Left ventricle myocardium superior (tissue), 1 donor: ENCODE data around the gene DLGAP1. TPM values are rescaled to one million over a fixed set of nuclear protein-coding genes. Genes with fewer than 3 reads are reported as not detected.

ENCODE experiments used
- ATAC-seq: fragments of 200-7000 bp; cut with Tn5 transposase; one replicate; pipeline ENCODE4 v1.9.1; 2020; ENCODE audit warnings: mild to moderate bottlenecking, moderate library complexity
- DNase-seq: peaks from one replicate; pipeline ENCODE4 v3.0.0-alpha.2; 2020
- intact Hi-C: fragments of 100-400 bp; cut with micrococcal nuclease; formaldehyde crosslinking; loops from one replicate; pipeline ENCODE4 v1.11.0; 2022
- total RNA-seq: library from RNA; stranded (reverse); fragmentation: NEBNext Ultra II Directional; extraction: Animal tissue kit (Norgen Biotek cat#: 25700); gene quantifications from one replicate; pipeline ENCODE4 v1.2.1, GENCODE V29; 2021
- donor health status: DM: no; HTN: yes; CAD: no; lungs with severe emphysema.

DLGAP1 gene
- total RNA-seq, 1 donor from 2014 or later = not detected

DNA sequence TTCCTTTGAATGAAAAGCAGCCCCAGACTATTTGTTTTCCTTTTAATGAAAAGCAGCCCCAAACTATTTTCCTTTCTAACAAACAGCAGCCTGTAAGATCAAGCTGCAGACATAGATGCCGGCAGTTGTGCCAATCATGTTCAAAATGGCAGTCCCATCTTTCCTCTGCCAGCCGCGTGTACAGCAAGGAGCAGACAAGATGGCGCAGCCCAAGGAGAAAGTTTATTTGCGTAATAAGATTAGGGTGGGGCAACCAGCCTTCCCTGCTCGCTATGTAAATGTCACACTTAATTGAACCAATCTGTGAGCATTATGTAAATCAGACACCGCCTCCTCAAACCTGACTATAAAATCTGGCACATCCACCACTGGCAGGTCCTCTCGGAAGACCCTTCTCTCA is 779.1 kb downstream of the DLGAP1 start:
- DNase-seq (no peak), ATAC-seq (no peak)
- intact Hi-C loops = no loop called here

DNA sequence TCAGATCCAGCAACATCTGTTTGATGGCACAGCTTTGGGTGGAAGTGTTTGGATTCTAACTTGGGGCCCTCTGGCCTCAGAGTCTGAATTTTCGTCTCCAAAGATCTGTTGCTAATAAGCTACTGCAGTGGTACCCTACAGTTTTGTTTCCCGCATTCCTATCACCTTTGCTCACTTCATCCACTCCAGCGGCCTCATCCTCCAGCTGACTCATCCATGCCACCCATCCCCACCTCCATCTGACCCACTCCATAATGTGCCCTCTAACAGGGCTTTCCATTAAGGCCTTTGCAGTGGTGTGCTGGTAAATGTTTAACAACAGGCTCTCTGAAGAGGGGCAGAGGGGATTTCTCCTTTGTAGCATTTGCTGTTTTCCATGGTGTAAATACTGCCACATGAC is 779.7 kb downstream of the DLGAP1 start:
- intact Hi-C loops = no loop called here
- DNase-seq (no peak), ATAC-seq (no peak)

DNA sequence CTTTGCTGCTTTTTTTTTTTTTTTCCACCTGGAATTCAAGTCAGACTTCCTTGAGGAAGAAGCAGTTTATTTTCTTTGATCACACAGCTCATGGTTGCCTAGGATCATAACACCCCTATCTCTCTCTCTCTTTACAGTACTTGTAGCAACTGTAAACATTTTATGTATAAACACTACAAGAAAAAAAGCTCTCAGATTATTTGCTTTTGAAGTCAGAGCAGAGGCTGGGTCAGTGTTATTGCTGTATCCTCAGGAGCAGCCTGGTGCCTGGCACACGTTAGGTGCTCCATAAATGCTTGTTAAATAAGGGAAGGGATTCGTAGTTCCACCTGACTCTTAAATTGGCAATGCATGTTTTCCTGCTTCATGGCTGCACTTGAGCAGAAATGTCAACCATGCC is 783.9 kb downstream of the DLGAP1 start:
- ATAC-seq = no peak
- intact Hi-C loops = no loop called here
- no peak for DNase-seq

DNA sequence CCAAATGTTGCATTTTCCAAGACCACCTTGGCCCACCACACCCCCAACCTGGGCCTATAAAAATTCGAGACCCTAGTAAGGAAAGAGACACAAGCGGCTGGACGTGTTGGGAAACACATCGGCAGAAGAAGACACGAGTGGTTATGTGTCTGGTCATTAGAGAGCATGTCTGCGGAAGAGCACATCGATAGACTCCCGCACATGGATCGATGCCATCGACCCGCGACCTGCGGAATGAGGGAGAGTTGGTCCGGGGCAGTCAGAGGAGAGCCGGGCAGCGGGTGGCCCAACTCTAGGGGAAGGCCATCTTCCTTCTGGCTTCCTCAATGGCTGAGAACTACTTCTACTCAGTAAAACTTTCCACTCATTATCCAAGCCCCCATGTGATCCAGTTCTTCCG is 785.7 kb downstream of the DLGAP1 start:
- DNase-seq (no peak), ATAC-seq (no peak)
- intact Hi-C loops = loop anchor here (10.0 kb wide), 2 partner anchors 65 to 215 kb away; partner anchors contain the start of gene TGIF1

DNA sequence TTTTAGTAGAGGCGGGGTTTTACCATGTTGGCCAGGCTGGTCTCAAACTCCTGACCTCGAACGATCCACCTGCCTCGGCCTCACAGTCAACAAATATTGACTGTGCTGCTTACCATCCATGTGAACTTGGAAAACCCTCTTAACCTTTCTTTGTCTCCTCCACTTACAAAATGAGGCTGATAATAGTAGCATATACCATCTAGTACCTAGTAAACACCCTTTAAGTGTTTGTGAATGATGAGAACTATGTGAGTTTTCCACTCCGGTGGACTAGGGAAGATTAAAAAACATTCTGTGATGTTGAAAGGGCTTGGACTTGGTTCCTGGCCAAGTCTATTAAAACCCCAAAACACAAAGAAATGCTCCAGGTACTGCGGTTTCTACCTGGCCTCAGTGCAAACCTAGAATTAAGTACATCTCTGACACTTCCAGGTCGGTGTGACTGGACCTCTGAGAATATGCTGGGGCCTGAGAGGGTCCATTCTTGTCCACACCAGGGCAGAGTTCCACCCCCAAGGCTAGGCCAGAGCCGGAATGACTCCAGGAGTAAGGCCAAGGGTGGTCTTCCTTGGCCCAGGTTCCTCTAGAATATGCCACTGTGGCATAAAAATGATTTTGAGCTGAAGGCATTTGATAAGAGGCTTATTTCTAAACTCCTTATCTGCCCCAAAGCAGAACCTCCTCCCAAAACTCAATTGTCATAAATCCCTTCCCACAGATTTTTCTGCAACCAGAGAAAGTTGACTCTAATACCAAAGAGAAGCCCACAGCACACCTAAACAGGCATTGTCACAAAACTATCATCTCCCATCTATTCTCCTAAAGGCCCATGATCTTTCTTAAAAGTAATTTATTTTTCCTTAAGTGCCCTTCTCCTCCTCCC is 787.6 kb downstream of the DLGAP1 start:
- DNase-seq = no peak
- intact Hi-C loops = loop anchor here (10.0 kb wide), 2 partner anchors 63 to 213 kb away; partner anchors contain the start of gene TGIF1
- ATAC-seq = no peak

DNA sequence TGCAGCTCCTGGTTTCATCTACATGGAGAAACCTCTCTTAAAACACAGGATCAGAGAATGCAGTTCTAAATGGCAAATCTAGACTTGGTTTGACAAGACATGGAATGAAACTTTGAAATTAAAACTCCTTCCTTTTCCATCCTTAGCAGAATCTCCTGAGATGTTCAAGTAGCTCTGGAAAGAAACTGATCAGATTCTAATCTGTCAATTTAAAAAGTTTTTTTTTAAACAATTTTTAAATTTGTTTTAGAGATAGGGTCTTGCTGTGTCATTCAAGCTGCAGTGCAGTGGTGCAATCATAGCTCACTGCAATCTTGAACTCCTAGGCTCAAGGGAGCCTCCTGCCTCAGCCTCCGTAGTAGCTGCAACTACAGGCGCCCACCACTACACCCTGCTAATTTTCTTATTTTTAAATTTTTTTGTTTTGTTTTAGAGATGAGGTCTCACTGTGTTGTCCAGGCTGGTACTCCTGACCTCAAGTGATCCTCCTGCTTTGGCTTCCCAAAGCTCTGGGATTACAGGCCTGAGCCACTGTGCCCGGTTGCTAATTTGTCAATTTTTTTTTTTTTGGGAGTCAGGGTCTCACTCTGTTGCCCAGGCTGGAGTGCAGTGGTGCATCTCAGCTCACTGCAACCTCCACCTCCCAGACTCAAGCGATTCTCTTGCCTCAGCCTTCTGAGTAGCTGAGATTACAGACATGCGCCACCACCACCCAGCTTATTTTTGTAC is 788.4 kb downstream of the DLGAP1 start:
- no peak for ATAC-seq

GRCh38 chr18:3665780-3666525 is 789.2 kb downstream of the DLGAP1 start:
- DNase-seq (peak; percentile 81), ATAC-seq (peak; percentile 96)
- intact Hi-C loops = loop anchor here (1.0 to 10.0 kb wide), 3 partner anchors 61 to 385 kb away; partner anchors contain the start of gene TGIF1

More for the DNA sequence above, 788.4 kb downstream of the DLGAP1 start:
- no peak for DNase-seq
- intact Hi-C loops = loop anchor here (1.0 to 10.0 kb wide), 3 partner anchors 62 to 385 kb away; partner anchors contain the start of gene TGIF1

DNA sequence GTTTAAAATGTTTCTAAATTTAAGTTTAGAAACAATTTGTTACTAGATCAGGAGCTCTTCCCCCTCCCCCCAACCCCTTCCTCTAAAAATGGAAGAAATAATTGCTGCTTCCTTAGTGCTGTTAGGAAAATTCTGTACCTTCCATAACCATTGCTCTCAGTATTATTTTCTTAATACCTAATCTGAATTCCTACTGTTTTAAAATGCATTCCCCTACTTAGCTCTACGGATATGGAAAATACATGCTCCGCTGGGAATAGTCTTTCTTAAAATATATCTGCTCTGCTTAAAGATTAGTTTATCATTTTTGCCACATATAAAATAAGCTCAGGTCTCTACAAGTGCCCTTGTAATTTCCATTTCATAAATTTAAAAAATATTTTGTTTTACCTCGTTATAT is 789.9 kb downstream of the DLGAP1 start:
- DNase-seq = no peak
- intact Hi-C loops = loop anchor here (10.0 kb wide), 2 partner anchors 60 to 210 kb away; partner anchors contain the start of gene TGIF1
- no peak for ATAC-seq

GRCh38 chr18:3664563-3665178 is 790.4 kb downstream of the DLGAP1 start:
- intact Hi-C loops = loop anchor here (10.0 kb wide), 2 partner anchors 60 to 210 kb away; partner anchors contain the start of gene TGIF1
- no peak for ATAC-seq

GRCh38 chr18:3663870-3664512 is 791.1 kb downstream of the DLGAP1 start:
- intact Hi-C loops = loop anchor here (10.0 kb wide), 2 partner anchors 59 to 209 kb away; partner anchors contain the start of gene TGIF1
- ATAC-seq = no peak
- DNase-seq = no peak

More at GRCh38 chr18:3664563-3665178, 790.4 kb downstream of the DLGAP1 start:
- DNase-seq = no peak

DNA sequence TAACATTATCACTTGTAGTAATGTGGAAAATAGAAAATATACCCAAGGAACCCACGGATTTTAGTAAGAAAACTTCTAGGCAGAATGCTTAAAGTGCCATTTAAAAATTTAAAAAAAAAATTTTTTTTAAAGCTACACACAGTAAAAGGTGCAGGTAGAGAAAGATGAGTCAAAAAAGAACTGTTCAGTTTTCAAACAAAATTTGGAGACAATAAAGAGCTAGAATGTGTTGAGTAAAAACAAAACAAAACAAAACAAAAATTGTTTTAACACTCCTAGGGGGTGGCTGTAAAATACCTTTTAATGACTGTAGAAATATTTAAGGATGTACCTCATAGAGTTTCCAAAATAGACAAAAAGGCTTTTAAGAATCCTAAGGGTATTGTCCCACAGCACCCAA is 793.1 kb downstream of the DLGAP1 start:
- DNase-seq = no peak
- no peak for ATAC-seq
- intact Hi-C loops = loop anchor here (10.0 kb wide), 2 partner anchors 57 to 207 kb away; partner anchors contain the start of gene TGIF1

DNA sequence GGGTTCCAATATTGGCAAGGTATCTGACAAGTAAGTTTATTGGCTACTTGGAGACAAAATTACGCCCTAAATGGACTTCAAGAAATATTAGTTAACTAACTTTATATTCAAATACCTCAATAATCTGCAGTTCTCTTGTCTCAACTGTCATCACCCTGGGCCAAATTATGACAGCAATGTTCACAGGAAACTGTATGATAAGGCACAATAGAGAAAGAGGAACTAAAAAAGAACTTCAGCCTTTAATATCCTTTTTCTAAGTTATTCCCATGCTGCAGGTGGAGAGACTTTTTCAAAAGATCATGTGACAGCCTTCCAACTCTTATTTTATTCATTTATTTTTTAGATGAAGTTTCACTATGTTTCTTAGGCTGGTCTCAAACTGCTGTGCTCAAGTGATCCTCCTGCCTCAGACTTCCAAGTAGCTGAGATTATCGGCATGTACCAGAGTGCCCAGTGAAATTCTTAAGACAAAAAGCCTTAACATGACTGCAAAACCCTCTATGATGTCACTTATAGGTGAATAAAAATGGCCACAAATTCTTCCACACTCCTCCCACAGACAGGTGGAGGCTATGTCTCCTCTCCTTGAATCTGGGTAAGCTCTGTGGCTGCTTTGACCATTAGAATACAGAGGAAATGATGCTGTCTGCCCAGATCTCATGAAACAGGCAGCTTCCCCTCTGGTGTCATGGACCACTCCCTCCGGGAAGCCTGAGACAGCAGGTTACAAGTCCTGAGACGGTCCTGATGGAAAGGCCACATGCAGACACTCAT is 794.2 kb downstream of the DLGAP1 start:
- intact Hi-C loops = loop anchor here (10.0 kb wide), 2 partner anchors 56 to 206 kb away; partner anchors contain the start of gene TGIF1
- ATAC-seq = peak; percentile 53
- DNase-seq = no peak

DNA sequence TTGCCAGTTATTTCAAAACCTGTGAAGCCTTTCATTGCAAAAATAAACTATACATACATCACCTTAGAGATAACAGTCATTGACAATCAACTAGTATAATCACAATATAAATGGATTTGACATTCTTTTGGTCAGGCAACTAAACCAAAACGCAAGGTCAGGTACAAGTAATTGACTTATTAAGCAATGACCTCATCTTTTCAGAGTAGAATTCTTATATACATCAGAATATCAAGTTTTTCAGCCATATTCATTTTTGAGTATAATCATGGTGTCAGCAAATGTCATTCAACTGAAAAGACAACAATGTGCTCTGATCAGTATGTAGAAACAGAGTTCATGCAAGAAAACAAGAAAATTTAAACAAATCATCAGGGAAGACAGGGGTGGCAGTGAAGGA is 796.6 kb downstream of the DLGAP1 start:
- DNase-seq = no peak
- ATAC-seq = no peak
- intact Hi-C loops = no loop called here

DNA sequence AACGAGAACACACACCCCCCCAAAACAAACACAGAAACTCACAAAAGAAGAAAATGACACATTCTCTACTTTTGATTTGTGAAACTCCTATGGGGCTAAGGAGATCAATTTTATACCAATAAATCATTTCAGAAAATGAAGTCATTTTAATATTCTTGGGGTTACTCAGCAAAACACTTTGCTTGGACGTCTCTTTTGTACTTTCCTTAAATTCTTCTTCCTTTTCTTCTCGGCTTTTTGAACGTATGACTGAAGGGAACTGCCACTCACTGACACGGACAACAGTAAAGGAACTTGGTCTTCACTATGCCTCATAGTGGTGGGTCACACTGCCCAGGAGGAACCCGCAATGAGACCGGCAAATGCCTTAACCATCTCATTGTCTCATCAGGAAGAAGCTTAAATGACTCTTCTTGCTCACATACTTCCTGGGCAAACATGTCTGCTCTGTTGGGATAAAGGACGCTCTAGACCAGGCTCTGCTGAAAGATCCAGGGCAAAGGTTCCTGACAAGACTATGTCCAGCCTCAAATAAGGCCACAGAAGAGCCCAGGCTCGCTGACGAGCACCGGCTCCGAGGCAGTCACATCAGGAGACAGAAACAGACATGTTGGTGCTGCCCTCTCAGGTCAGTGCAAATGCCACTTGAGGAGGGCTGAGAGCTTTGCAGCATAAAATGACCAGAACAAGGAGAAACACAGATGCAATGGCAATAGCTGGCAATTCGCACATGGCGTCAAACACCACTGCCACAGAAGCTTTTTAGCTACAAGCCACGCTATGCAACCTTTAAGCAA is 799.7 kb downstream of the DLGAP1 start:
- no peak for DNase-seq
- no peak for ATAC-seq
- intact Hi-C loops = no loop called here

- DNase-seq = no peak
- intact Hi-C loops = no loop called here
- no peak for ATAC-seq
Observed at GRCh38 chr18:3654442-3655253, 800.5 kb downstream of the DLGAP1 start.
